Omental fat pad (tissue), 4 donors: ENCODE results near the gene NAB2. TPM values are rescaled to one million over a fixed set of nuclear protein-coding genes. Genes with fewer than 3 reads are reported as not detected.
"Not testable (repeated sequence)": the region's sequence is repeated elsewhere in the genome, so short reads cannot be mapped to it uniquely, and the experiment has no call there.

Source experiments
- ATAC-seq: fragments of 150-250 bp; one replicate; pipeline ENCODE4 v1.9.1; 2016; ENCODE audit warnings: mild to moderate bottlenecking, moderate library complexity; ENCODE audit not compliant: low FRiP score
- DNase-seq: peaks from one replicate; pipeline ENCODE4 v3.0.0-alpha.2; 2019; ENCODE audit warnings: low spot score
- CTCF ChIP-seq, 3 donors: fragments of 450-650 bp; IDR thresholded peaks; one replicate each; pipeline ENCODE4 v1.5.1; 2016 to 2017; ENCODE audit warnings: antibody characterized with exemption in 3 of 3, mild to moderate bottlenecking in 3 of 3, moderate library complexity in 2 of 3
- total RNA-seq, 4 donors: library from RNA; depleted of rRNA; stranded (reverse); fragments of >200 nt; gene quantifications; one replicate each; pipeline ENCODE4 v1.1.0, GENCODE V29; 2016

The NAB2 gene
- total RNA-seq, 4 donors from 2014 or later, result 15.1 to 24.7 (median 18.1) TPM

GRCh38 chr12:57118711-57119271 lies 29.9 kb downstream of the NAB2 start:
- TF ChIP-seq CTCF (IDR thresholded peaks at IDR 0.05), result no peak
- peak; percentile 26 for ATAC-seq
- no peak for DNase-seq

GRCh38 chr12:57119294-57120085 lies 30.6 kb downstream of the NAB2 start:
- DNase-seq (no peak), ATAC-seq (no peak)
- TF ChIP-seq CTCF (IDR thresholded peaks at IDR 0.05), result no peak

GRCh38 chr12:57120718-57121117 lies 31.8 kb downstream of the NAB2 start:
- not testable (repeated sequence) for ATAC-seq, DNase-seq

- ATAC-seq (no peak), DNase-seq (no peak)
- no peak for TF ChIP-seq CTCF (IDR thresholded peaks at IDR 0.05)
These were observed 34.9 kb downstream of the NAB2 start for GRCh38 chr12:57123813-57124212.

GRCh38 chr12:57124261-57124877 lies 35.5 kb downstream of the NAB2 start:
- ATAC-seq (peak; percentile 47), DNase-seq (peak; percentile 89)
- TF ChIP-seq CTCF (IDR thresholded peaks at IDR 0.05), result peak in 2 of 3 donors; percentile 82 to 86

- no peak for TF ChIP-seq CTCF (IDR thresholded peaks at IDR 0.05)
- DNase-seq (no peak), ATAC-seq (no peak)
These were observed 37.1 kb downstream of the NAB2 start for GRCh38 chr12:57126061-57126460.

- DNase-seq (no peak), ATAC-seq (no peak)
- TF ChIP-seq CTCF (IDR thresholded peaks at IDR 0.05), result no peak
These were observed 37.6 kb downstream of the NAB2 start for GRCh38 chr12:57126561-57126960.
